ENCODE data around the gene FAM210A. TPM values are rescaled to one million over a fixed set of nuclear protein-coding genes. Genes with fewer than 3 reads are reported as not detected.

Gene FAM210A
- total RNA-seq, 1 experiment from 2014 or later, result 17.4 TPM

DNA sequence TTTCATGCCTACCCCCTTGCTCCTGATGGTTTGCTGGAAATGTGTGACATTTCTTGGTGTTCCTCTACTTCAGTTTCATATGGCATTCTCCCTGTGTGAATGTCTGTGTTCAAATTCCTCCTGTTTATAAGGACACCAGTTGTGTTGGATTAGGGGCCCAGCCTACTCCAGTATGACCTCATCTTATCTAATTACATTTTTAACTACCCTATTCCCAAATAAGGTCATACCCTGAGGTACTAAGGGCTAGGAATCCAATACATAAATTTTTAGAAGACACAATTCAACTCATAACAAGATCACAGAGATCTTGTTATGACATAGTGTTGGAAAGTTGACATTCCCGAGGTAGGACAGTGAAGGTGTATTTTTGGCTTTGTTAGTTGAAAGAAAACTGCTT is 5.5 kb downstream of the FAM210A start:
- CTCF ChIA-PET, result no interaction called here
- ATAC-seq, result no peak
- DNase-seq (ENCODE audit: low spot score), result no peak
- POLR2A ChIA-PET, result no interaction called here
- H3K9me3 Mint-ChIP-seq, result peaks cover 13% of the 10 kb centered on the region
- peaks cover 13% of the 10 kb centered on the region for H3K4me1 Mint-ChIP-seq
- TF ChIP-seq, protein P1, sequence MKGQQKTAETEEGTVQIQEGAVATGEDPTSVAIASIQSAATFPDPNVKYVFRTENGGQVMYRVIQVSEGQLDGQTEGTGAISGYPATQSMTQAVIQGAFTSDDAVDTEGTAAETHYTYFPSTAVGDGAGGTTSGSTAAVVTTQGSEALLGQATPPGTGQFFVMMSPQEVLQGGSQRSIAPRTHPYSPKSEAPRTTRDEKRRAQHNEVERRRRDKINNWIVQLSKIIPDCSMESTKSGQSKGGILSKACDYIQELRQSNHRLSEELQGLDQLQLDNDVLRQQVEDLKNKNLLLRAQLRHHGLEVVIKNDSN (CRISPR knock-in tag; IDR thresholded peaks at IDR 0.05), result no peak
- TF ChIP-seq ATF1 (CRISPR knock-in tag; IDR thresholded peaks at IDR 0.05) (no peak), NFYB (CRISPR knock-in tag; conservative IDR thresholded peaks at IDR 0.05; ENCODE audit: low read depth) (no peak), TEAD4 (CRISPR knock-in tag; IDR thresholded peaks at IDR 0.05) (no peak), SOX15 (CRISPR knock-in tag; IDR thresholded peaks at IDR 0.05) (no peak), SMAD4 (CRISPR knock-in tag; IDR thresholded peaks at IDR 0.05) (no peak), ETV6 (CRISPR knock-in tag; IDR thresholded peaks at IDR 0.05) (no peak), ZNF232 (CRISPR knock-in tag; IDR thresholded peaks at IDR 0.05) (no peak)
- TF ChIP-seq, protein P2, sequence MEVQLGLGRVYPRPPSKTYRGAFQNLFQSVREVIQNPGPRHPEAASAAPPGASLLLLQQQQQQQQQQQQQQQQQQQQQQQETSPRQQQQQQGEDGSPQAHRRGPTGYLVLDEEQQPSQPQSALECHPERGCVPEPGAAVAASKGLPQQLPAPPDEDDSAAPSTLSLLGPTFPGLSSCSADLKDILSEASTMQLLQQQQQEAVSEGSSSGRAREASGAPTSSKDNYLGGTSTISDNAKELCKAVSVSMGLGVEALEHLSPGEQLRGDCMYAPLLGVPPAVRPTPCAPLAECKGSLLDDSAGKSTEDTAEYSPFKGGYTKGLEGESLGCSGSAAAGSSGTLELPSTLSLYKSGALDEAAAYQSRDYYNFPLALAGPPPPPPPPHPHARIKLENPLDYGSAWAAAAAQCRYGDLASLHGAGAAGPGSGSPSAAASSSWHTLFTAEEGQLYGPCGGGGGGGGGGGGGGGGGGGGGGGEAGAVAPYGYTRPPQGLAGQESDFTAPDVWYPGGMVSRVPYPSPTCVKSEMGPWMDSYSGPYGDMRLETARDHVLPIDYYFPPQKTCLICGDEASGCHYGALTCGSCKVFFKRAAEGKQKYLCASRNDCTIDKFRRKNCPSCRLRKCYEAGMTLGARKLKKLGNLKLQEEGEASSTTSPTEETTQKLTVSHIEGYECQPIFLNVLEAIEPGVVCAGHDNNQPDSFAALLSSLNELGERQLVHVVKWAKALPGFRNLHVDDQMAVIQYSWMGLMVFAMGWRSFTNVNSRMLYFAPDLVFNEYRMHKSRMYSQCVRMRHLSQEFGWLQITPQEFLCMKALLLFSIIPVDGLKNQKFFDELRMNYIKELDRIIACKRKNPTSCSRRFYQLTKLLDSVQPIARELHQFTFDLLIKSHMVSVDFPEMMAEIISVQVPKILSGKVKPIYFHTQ (CRISPR knock-in tag; IDR thresholded peaks at IDR 0.05), result no peak
- TF ChIP-seq, protein P3, sequence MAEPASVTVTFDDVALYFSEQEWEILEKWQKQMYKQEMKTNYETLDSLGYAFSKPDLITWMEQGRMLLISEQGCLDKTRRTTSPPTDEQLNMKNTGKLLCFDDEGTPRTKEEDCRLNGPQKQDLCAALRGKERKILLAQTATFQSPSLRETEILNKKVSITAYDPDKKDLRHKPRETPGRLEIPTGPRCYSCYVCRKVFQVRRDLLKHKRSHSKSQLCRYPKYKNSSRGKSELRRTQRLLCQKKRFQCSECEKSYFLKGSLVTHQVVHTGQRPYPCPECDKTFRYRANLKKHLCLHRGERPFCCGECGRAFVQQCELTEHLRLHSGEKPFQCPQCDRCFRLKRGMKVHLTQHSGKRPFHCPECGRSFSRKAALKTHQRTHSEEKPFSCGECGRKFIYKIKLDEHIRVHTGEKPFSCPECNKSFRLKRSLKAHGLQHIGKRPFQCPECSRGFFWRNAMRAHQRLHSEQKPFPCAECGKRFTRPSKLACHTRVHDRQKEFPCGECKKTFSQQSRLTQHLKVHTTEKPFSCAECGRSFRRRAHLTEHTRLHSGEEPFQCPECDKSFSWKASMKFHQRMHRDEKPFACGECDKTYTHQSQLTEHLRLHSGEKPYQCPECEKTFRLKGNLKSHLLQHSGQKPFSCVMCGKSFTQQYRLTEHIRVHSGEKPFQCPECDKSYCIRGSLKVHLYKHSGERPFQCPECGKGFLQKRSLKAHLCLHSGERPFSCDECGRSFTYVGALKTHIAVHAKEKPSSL (CRISPR knock-in tag; conservative IDR thresholded peaks at IDR 0.05), result no peak
- TF ChIP-seq, protein P4, sequence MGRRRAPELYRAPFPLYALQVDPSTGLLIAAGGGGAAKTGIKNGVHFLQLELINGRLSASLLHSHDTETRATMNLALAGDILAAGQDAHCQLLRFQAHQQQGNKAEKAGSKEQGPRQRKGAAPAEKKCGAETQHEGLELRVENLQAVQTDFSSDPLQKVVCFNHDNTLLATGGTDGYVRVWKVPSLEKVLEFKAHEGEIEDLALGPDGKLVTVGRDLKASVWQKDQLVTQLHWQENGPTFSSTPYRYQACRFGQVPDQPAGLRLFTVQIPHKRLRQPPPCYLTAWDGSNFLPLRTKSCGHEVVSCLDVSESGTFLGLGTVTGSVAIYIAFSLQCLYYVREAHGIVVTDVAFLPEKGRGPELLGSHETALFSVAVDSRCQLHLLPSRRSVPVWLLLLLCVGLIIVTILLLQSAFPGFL (CRISPR knock-in tag; IDR thresholded peaks at IDR 0.05; ENCODE audit: borderline replicate concordance), result no peak
- TF ChIP-seq, protein P5, sequence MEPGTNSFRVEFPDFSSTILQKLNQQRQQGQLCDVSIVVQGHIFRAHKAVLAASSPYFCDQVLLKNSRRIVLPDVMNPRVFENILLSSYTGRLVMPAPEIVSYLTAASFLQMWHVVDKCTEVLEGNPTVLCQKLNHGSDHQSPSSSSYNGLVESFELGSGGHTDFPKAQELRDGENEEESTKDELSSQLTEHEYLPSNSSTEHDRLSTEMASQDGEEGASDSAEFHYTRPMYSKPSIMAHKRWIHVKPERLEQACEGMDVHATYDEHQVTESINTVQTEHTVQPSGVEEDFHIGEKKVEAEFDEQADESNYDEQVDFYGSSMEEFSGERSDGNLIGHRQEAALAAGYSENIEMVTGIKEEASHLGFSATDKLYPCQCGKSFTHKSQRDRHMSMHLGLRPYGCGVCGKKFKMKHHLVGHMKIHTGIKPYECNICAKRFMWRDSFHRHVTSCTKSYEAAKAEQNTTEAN (CRISPR knock-in tag; IDR thresholded peaks at IDR 0.05), result no peak
- TF ChIP-seq, protein P6, sequence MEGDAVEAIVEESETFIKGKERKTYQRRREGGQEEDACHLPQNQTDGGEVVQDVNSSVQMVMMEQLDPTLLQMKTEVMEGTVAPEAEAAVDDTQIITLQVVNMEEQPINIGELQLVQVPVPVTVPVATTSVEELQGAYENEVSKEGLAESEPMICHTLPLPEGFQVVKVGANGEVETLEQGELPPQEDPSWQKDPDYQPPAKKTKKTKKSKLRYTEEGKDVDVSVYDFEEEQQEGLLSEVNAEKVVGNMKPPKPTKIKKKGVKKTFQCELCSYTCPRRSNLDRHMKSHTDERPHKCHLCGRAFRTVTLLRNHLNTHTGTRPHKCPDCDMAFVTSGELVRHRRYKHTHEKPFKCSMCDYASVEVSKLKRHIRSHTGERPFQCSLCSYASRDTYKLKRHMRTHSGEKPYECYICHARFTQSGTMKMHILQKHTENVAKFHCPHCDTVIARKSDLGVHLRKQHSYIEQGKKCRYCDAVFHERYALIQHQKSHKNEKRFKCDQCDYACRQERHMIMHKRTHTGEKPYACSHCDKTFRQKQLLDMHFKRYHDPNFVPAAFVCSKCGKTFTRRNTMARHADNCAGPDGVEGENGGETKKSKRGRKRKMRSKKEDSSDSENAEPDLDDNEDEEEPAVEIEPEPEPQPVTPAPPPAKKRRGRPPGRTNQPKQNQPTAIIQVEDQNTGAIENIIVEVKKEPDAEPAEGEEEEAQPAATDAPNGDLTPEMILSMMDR (IDR thresholded peaks at IDR 0.05), result no peak
- TF ChIP-seq, protein P7, sequence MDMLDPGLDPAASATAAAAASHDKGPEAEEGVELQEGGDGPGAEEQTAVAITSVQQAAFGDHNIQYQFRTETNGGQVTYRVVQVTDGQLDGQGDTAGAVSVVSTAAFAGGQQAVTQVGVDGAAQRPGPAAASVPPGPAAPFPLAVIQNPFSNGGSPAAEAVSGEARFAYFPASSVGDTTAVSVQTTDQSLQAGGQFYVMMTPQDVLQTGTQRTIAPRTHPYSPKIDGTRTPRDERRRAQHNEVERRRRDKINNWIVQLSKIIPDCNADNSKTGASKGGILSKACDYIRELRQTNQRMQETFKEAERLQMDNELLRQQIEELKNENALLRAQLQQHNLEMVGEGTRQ (CRISPR knock-in tag; IDR thresholded peaks at IDR 0.05), result no peak
- H3K36me3 Mint-ChIP-seq, result peaks cover 12% of the 10 kb centered on the region
- H3K4me3 Mint-ChIP-seq, result no peak overlapping the region
- no peak overlapping the region for H3K27ac Mint-ChIP-seq
- H3K27me3 Mint-ChIP-seq (ENCODE audit: low read depth), result no peaks in the 10 kb centered on the region

DNA sequence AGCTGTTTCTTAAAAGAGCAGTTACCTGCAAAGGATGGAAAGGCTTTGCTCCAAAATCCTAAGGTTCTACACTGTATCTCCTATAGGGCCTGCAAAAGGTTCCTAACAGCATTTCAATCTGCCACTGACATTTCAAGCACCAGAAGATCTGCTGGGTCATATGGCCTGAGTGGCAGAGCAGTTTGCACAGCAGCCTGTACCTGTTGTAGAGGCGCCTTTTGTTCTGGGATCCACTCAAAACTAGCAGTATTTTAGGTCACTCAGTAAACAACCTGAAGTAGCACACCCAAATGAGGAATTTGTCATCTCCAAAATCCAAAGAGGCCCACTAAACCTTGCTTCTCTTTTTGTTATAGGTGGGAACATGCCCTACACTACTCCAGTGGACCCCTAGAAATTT is 6.2 kb downstream of the FAM210A start:
- CTCF ChIA-PET, result no interaction called here
- POLR2A ChIA-PET, result no interaction called here
- H3K27me3 Mint-ChIP-seq (ENCODE audit: low read depth), result no peaks in the 10 kb centered on the region
- DNase-seq (ENCODE audit: low spot score), result no peak
- peaks cover 13% of the 10 kb centered on the region for H3K9me3 Mint-ChIP-seq
- H3K4me1 Mint-ChIP-seq, result peaks cover 8% of the 10 kb centered on the region
- H3K27ac Mint-ChIP-seq, result no peak overlapping the region
- peaks cover 12% of the 10 kb centered on the region for H3K36me3 Mint-ChIP-seq
- ATAC-seq, result no peak
- H3K4me3 Mint-ChIP-seq, result no peak overlapping the region
- TF ChIP-seq NR1H2 (CRISPR knock-in tag; IDR thresholded peaks at IDR 0.05), result no peak
- TF ChIP-seq, protein P2 (CRISPR knock-in tag; IDR thresholded peaks at IDR 0.05), result no peak
- TF ChIP-seq SMAD3 (CRISPR knock-in tag; IDR thresholded peaks at IDR 0.05; ENCODE audit: borderline replicate concordance), result no peak
- TF ChIP-seq EMX1 (CRISPR knock-in tag; IDR thresholded peaks at IDR 0.05), result no peak
- TF ChIP-seq FOXJ3 (CRISPR knock-in tag; IDR thresholded peaks at IDR 0.05; ENCODE audit: borderline replicate concordance), result no peak
- TF ChIP-seq, protein P8, sequence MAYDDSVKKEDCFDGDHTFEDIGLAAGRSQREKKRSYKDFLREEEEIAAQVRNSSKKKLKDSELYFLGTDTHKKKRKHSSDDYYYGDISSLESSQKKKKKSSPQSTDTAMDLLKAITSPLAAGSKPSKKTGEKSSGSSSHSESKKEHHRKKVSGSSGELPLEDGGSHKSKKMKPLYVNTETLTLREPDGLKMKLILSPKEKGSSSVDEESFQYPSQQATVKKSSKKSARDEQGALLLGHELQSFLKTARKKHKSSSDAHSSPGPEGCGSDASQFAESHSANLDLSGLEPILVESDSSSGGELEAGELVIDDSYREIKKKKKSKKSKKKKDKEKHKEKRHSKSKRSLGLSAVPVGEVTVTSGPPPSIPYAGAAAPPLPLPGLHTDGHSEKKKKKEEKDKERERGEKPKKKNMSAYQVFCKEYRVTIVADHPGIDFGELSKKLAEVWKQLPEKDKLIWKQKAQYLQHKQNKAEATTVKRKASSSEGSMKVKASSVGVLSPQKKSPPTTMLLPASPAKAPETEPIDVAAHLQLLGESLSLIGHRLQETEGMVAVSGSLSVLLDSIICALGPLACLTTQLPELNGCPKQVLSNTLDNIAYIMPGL (CRISPR knock-in tag; IDR thresholded peaks at IDR 0.05), result no peak
